DMS79 treated with DMSO at 0.1 percent for 48 hours (cell line): Measurements from ENCODE around the gene SCGN.

Experiments
- DNase-seq: peaks from one replicate; lab custom pipeline; 2025; lab: John Stamatoyannopoulos, UW

The SCGN gene, protein sequence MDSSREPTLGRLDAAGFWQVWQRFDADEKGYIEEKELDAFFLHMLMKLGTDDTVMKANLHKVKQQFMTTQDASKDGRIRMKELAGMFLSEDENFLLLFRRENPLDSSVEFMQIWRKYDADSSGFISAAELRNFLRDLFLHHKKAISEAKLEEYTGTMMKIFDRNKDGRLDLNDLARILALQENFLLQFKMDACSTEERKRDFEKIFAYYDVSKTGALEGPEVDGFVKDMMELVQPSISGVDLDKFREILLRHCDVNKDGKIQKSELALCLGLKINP

DNA sequence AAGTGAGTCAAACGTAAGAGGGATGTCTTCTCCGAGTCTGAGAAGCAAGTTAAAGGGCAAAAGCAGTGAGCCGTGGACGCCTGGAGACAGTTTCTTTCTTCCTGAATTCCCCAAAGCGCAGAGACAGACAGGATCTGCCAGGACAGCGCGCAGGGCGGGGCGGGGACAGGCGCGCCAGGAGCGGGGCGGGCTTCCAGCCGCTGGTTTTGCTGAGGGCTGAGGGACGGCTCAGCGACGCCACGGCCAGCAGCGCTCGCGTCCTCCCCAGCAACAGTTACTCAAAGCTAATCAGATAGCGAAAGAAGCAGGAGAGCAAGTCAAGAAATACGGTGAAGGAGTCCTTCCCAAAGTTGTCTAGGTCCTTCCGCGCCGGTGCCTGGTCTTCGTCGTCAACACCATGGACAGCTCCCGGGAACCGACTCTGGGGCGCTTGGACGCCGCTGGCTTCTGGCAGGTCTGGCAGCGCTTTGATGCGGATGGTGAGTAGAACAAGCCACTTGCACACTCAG lies at the start of gene SCGN:
TSS of gene SCGN (plus strand) at position 209 of the 509 bp plus-strand sequence. CDS start at position 398, 189 bp downstream.
- DNase-seq: peak; percentile 71

DNA sequence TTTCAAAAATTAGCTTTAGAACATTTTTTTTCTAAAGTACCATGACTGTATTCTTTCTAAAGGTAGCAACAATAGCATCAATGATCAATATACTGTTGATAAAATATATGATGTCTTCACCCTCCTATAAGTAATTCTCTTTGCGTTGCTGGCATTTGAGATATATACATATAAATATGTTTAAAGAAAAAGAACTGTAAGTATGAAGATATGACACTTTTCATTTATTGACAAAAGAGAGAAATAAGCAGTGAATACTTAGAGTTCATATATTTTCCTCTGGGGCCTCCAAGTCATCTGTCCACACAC lies 49.4 kb upstream of the SCGN start:
- DNase-seq: no peak

DNA sequence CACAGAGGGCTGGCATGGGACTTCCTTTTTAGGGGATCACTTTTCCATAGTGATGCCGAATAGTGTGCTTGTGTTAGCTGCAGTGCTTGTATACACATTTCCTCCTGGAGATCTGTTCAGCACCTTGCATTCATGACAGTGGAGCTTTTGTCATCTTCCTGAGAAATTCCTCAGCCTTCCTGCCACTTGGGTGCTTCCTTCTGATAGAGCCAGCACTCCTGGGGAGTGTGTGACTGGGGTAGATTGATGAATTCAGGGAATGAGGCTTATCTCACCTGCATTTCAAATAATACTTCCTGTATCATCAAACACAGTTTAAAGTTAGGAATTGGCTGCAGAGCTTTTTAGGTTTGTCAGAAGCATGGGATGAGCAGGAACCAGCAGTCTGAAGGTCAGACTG lies 48.8 kb upstream of the SCGN start:
- no peak for DNase-seq

DNA sequence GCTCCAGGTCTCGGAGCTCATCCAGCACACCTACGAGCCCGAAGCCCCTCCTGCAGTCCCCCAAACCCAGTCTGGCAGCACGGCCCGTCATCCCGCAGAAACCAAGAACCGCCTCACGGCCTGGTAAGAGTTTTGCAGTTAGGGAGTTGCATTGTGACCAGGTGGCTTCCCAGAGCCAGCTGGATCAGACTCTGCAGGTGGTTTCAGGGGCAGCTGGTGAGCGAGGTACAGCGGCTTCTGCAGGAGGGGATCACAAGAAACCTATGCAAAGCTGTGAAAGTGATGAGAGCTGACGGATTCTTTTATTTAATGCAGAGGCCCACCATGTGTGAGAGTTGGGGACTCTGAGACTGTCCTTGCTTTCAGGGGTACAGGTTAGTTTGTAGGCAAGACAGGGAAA lies 45.9 kb upstream of the SCGN start:
- no peak for DNase-seq

DNA sequence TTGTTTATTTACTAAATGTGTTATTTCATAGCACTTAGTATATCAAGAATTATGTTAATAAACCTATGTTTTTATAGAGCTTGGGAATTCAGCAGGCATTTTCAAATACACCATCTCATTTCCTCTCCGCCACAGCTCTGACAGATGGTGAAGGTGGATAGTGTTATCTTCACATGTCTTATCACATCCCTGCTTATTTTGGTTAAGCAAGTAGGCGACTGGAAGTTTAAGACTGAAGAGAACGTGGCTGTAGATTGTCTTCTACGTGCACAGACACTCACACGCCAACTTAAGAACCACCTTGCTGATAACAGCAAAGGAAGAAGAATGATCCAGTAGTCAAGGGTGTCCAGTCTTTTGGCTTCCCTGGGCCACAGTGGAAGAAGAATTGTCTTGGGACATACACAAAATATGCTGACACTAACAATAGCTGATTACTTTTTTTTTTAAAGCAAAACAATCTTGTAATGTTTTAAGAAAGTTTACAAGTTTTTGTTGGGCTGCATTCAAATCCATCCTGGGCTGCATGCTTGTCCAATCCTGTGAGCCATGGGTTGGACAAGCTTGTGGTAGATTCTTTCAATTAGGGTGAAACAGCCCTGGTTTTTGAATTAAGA lies 43.3 kb upstream of the SCGN start:
- DNase-seq: no peak

DNA sequence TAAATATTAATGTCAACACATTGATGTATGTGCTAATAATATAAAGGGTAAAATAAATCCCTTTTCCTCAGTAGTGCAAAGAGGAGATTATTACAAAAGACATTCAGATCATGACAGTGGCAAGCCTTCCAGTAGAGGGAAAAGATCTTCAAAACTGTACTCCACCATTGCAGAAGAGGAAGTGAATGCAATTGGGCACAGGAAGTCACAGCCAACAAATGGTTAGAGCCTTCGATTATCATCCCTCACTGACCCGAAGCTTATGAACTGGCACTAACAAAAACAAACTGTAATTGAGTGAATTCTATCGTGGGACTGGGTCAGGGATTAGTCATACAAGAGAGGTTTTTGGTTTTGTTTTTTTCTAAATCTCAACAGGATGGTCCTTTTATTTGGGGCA lies 39.3 kb upstream of the SCGN start:
- DNase-seq: no peak

DNA sequence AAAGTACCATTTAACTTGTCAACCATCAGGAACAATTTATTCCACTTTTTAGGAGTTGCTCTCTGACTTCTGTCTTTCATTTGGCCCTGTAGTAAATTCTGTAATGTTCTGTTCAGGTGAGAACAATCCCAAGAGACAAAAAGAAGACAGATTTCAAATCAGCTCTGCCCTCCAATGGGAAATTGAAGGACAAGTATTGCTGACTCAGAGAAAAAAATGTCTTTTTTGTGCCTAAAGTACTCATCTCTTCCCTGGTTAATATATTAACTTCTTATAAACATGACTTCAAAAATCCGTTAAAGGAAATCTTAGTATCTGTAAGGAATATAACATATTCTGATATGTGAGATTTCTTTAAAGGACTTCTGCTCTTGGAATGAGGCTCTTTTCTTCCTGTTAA lies 38.6 kb upstream of the SCGN start:
- DNase-seq: no peak

DNA sequence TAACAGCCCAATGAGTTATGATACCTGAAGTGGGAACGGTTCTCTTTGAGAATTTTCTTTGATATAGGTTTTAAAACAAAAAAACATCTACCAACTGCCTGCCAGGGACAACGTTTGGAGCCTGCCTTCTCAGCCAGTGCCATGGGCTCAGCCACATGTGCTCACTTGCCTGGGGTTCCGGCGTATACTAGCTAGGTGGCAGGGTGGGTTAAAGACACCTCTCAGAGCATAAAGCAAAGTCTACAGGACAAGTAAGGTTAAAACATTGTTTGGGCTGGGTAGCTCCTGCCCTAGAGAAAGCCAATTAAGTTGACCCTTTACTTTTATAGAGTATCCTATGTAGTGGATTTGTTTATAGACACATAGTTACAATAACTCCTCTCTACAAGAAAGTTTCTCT lies 38.0 kb upstream of the SCGN start:
- no peak for DNase-seq

DNA sequence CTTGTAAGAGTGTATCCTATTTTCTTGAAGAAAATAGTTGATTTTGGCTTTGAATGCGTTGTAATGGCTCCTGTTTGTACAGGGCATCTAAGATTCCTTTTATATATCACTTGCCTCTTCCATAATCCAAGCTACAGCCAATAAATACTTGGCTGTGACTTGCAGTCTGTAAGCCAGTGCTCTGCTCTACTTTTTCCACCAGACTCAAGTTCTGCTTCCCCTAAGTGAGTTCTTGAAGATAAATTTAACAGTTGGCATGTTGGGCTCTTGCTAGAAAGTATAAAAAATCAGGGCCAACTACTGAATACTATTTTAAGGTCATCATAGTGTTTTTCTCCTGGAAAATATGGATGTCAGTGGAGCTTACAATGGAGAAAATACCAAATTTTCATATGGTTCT lies 36.5 kb upstream of the SCGN start:
- DNase-seq: no peak

DNA sequence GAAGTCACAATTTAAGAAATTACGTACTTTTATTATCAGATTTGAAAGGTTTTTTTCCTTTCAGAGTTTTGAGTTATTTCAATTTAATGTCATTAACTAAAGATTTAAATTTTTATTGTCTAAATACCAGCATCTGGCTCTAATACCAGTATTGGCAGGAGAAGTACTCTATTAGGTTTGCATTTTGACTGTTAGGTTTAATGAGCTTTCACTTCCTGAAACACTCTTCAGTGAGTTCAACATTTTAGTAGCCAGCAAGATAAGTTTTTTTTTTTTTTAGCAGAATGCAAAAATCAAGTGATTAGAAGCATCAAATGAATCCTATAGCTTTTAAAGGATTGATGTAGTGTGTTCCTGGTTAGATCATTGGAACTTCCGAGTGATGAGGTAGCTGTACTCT lies 34.0 kb upstream of the SCGN start:
- DNase-seq: no peak

DNA sequence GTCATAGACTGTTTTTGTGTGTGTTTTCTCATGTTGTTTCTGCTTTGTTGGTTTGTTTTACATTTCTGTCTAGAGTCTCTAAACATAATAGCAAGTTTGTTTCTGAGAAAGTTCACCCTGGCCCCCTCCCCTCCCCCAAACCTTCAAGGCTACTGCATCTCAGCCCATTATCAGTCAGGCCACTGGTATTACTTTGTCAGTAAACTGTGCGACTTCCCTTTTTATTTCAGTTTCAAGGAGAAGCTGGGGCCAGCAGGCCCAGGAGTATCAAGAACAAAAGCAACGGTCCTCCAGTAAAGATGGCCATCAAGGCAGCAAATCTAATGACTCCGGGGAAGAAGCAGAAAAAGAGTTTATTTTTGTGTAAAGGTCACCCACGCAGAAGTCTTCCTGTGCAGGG lies 32.8 kb upstream of the SCGN start:
- no peak for DNase-seq

DNA sequence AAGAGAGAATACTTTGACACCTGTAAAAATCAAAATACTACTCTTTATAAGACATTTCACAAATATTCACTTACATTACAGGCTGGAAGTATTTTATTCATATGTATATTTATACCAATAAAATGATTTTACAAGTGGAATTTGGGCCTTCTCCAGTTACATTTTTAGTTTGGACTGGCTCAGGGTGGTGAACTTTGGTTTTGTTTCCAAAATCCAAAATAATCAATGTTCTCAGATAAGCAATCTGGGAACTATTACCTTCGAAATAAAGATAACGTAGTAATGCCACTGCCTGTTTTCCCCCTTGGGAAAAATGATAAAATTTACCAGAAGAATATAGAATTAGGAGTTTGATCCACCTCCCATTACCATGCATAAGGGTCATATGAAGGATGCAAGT lies 31.6 kb upstream of the SCGN start:
- no peak for DNase-seq

DNA sequence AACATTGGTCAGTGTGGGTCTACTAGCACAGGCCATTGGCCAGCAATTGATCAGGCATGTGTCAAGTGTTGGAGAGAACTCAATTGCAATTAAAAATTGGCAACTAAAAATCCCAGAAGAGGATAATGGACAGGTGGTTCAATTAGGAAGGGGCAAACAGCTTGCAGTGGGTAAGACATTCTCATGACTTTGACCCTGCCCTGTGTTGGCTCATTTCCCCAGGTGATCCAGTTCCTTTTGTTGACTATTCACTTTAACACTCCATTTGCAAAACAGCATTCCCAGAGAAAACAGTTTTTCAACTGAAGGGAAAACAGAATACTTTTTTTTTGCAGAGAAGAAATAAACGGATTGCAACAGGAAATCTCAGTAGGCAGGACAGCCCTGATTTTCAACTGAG lies 28.9 kb upstream of the SCGN start:
- peak; percentile 15 for DNase-seq

DNA sequence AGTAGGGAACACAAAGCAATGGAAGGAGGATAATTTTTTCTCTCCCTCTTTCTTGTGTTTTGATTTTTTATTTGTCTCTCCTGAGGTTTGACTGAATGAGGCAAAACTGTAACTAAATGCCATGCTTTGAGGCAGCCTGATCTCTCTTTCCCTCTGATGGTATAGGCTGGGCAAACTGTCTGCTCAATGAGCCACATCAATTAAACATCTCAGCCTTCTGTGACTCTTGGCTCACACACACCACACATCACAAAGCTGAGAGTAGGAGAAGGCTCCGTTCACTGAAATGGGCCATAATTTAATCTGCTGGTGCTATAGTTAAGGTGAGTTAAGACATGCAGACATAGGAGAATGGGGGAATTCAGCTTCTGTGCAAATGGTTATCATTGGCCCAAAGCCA lies 28.1 kb upstream of the SCGN start:
- DNase-seq: peak; percentile 46

DNA sequence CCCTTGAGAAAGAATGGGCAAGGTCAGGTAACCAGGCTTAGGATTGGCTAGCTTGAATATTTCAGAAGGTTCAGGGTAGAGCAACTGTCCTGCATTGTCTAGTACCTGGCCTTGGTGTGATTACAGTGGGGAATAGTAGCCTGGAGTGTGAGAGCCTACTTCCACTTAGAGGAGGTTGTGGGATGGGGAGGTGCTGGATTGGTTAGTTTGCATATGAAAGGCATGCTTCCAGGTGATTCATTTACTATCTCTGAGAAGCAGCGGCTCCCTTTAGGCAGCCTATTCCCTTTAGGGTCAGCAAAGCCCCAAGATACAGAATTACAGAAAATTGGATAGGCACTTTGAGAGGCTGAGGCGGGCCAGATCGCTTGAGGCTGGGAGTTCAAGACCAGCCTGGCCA lies 25.0 kb upstream of the SCGN start:
- no peak for DNase-seq

DNA sequence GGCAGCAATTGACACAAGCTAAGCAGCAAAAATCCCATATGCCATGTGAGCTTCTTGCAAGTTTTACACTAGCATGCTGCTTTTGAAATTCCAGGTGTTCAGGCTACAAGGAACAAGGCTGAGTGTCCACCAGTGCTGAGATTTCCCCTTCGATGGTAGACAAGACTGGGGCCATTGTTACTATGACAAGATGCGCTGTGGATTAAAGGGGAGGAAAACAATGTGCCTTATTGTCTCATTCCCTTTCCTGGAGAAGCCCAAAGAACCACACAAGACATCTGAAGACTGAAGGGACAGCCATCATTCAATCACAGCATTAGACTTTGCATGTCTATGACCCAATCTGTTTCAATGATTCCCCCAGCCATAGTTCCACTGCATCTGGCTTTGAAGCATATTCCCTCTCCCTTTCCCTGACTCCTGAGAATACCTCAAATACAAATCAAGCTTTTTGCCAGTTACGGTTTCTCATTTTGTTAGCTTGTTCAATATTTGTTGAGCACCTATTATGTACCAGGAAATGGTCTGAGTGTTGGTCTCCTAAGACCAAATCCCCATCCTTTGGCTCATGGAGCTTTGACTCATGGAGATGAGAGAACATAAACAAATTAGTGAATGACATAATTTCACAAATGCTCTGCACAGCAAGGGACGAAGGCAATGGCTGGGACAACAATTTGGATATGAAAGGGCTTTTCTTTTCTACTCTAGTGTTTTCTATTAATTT lies 23.4 kb upstream of the SCGN start:
- DNase-seq: no peak

DNA sequence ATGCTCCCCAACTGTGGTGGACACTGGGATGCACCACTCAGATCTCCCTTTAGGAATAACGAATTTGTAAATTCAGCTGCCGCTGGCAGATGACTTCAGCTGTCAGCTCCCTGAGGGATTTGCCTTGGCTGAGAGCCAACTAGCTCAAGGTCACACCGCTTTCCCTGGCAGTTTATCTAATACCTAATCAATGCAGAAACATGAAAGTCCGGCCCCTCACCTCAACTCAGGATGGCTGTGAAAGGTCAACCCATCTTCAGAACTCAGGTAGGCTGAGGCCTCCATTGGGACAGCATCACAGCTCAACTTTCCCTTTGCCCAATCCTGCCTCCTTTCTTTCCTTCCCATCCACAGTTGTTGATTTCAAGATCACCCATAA lies 22.8 kb upstream of the SCGN start:
- DNase-seq: no peak

DNA sequence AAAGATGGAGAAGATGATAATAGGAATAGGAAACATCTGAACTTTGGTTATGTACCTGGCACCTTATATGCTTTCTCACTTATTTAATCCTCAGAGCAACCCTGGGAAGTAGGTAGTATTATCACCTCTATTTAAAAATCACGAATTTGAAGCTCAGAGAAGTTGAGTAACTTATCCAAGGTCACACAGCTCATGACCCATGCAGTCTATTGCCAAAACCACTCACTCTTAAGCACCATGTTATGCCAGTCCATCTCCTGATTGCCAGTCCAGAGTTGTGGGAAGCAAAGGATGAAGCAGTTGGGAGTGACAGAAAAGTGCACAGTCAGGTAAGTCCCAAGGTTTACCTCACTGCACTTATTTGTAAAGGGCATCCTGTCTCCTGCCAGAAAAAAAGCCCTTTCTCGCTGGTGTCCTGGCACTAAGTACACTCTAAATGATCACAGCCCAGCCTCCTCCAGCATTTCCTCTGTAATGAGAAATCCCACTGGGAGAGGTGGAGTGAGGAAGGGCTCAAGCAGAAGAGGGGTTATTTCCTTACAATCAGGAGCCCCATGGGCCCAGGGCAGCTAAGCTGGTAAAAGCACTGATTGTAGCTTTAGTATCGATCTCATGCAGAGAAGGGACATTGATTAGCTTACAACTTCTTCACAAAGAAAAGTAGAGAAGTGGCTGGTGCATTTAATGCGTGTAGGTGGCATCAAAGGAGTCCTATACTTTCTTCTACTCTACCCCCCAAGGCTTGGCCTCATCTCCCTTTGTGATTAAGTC lies 21.3 kb upstream of the SCGN start:
- DNase-seq: no peak

DNA sequence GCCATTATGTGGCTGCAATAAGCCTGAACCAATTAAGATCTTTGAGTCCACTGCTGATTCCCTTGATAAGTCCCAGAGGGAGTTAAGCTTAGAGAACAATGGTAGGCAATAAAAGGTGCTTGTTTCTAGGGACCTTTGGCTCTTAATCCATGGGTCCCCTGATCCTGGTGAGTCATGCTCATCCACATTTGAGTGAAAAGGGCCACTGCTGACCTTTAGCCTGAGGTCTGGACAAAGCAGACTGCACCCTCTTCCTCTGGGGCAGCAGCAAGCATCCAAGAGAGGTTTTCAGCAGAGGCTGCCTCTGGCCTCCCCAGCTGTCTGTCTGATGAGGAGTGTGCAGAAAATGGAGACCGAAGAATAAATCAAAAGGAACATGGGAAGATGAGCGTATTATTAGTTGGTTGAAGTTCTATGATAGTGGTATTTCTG lies 16.1 kb upstream of the SCGN start:
- DNase-seq: no peak

DNA sequence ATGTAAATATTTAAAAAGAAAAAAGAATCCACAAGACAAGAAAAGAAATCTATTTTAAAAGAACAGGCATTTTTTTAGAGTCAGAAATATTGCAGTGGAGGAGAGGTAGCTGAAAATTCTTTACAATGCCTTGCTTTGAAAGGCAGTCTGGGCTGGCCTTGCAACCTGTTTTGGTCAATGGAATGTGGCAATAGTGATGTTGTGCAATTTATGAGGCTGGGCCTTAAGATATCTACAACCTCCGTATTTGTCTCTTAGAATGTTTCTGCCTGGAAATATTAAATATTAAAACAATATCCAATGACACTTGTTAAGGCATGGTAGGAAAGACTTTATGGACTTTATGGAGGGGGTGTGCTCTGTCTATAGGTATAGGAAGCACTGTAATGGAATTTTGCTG lies 14.8 kb upstream of the SCGN start:
- no peak for DNase-seq

DNA sequence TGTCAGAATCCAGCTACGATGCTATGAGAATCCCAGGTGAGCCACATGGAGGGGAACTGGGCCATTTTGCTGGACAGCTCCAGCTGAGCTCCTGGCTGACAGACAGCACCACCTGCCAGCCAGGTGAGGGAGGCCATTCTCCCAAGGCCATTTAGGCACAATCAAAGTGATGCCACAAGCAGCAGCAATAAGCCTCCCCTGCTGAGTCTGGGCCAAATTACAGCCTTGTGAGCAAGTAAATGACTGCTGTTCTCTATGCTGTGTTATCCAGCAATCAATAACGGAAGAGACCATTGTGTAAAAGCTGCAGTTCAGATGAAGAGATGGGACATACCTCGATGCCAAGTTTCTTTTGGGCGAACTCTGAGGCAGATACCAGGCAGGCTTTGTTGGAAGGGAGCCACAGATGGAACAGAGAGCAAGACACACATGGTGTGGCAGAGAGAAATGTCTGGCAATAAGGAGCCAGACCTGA lies 14.0 kb upstream of the SCGN start:
- DNase-seq: peak; percentile 52

DNA sequence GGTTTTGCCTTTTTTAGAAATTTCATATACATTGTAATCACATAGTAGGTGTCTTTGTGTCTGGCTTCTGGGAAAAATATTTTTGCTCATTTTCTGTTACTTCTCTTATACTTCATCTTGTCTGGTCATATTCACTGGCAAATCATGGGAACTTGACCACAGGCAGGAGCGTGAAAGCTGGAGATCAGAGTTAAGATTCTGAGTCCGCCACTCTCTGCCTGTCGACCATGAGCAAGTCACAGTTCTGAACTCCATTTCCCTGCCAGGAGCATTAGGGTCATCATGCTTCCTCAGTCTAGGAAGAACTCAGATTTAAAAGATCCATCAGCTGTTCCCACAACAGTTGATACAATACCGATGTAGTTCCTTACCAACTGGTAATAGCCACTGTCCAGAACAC lies 12.4 kb upstream of the SCGN start:
- no peak for DNase-seq

DNA sequence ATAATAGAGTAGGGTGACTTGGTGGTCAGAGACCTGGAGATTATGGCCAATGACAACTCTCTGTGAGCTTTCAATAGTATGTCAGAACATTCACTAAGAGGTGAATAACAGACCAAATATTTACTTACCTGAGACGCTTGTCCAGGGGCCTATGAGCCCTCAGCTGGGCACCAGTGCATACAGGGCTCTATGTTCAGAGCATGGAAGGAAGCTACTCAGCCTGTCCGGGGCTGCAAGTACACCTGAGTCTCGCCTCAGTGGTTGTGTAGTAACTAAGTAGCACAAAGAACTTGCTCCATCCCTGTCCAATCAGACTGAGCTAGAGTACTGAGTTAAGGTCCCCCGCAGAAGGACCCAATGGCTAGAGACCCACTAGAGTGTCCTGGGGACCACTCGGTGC lies 11.6 kb upstream of the SCGN start:
- no peak for DNase-seq
